Measurements from ENCODE around the gene MBD3L2B.

Gene MBD3L2B

GRCh38 chr19:7000333-7000732 is 20.9 kb downstream of the MBD3L2B start:
- no peaks in the 10 kb centered on the region; a peak in 1 of 3 replicates for H3K36me3 ChIP-seq (ENCODE audit: control insufficient read depth in 2 of 2, insufficient read depth in 1 of 2, low read length in 2 of 2)
- H3K9me3 ChIP-seq (ENCODE audit: control insufficient read depth, insufficient read depth, low read depth, low read length), result no peaks in the 10 kb centered on the region
- ChIA-PET CTCF (interaction anchor here (0.6 to 1.2 kb wide), 3 partner anchors 12 to 1542 kb away, joined by 3 to 5 read pairs (median 3); no protein-coding TSS in a partner anchor), POLR2A (interaction anchor here (0.5 kb wide), 1 partner anchor 138 kb away, joined by 5 read pairs; no protein-coding TSS in a partner anchor)
- H3K4me3 ChIP-seq (ENCODE audit: low read depth, low read length), result no peak overlapping the region
- H3K4me1 ChIP-seq (ENCODE audit: control insufficient read depth, insufficient read depth, low read length), result no peaks in the 10 kb centered on the region
- no peak overlapping the region for H3K27ac ChIP-seq (ENCODE audit: extremely low read depth, low read depth, low read length)
- TF ChIP-seq ZNF16 (tag by site-specific recombination; IDR thresholded peaks at IDR 0.05; ENCODE audit: low read depth) (no peak), ZNF146 (tag by site-specific recombination; IDR thresholded peaks at IDR 0.05) (no peak), INSM2 (tag by site-specific recombination; IDR thresholded peaks at IDR 0.05) (no peak), ZNF639 (tag by site-specific recombination; IDR thresholded peaks at IDR 0.05) (no peak), ZNF843 (tag by site-specific recombination; IDR thresholded peaks at IDR 0.05) (no peak), KLF1 (tag by site-specific recombination; IDR thresholded peaks at IDR 0.05) (no peak), ZBTB20 (tag by site-specific recombination; IDR thresholded peaks at IDR 0.05) (no peak), ZNF791 (tag by site-specific recombination; IDR thresholded peaks at IDR 0.05) (no peak), ZNF660 (tag by site-specific recombination; IDR thresholded peaks at IDR 0.05) (no peak), PATZ1 (tag by site-specific recombination; IDR thresholded peaks at IDR 0.05) (no peak), ZNF645 (tag by site-specific recombination; IDR thresholded peaks at IDR 0.05) (no peak), ZNF175 (tag by site-specific recombination; IDR thresholded peaks at IDR 0.05) (no peak), ZNF239 (tag by site-specific recombination; IDR thresholded peaks at IDR 0.05) (no peak), ZNF777 (tag by site-specific recombination; IDR thresholded peaks at IDR 0.05; ENCODE audit: borderline replicate concordance) (no peak), ZFHX2 (tag by site-specific recombination; conservative IDR thresholded peaks at IDR 0.05) (no peak)

GRCh38 chr19:6999933-7000332 is 21.3 kb downstream of the MBD3L2B start:
- POLR2A ChIA-PET, result no interaction called here
- CTCF ChIA-PET, result interaction anchor here (0.7 to 1.2 kb wide), 2 partner anchors 11 to 745 kb away, joined by 3 read pairs; no protein-coding TSS in a partner anchor
- H3K4me1 ChIP-seq (ENCODE audit: control insufficient read depth, insufficient read depth, low read length), result no peaks in the 10 kb centered on the region
- H3K27ac ChIP-seq (ENCODE audit: extremely low read depth, low read depth, low read length), result no peak overlapping the region
- H3K36me3 ChIP-seq (ENCODE audit: control insufficient read depth in 2 of 2, insufficient read depth in 1 of 2, low read length in 2 of 2), result no peaks in the 10 kb centered on the region; a peak in 1 of 3 replicates
- H3K4me3 ChIP-seq (ENCODE audit: low read depth, low read length), result no peak overlapping the region
- no peaks in the 10 kb centered on the region for H3K9me3 ChIP-seq (ENCODE audit: control insufficient read depth, insufficient read depth, low read depth, low read length)
- TF ChIP-seq ZNF837 (tag by site-specific recombination; IDR thresholded peaks at IDR 0.05), result no peak
- TF ChIP-seq ZNF624 (tag by site-specific recombination; IDR thresholded peaks at IDR 0.05), result no peak
- no peak for TF ChIP-seq ZFP3 (tag by site-specific recombination; IDR thresholded peaks at IDR 0.05; ENCODE audit: low read depth)
- TF ChIP-seq ZNF341 (tag by site-specific recombination; IDR thresholded peaks at IDR 0.05; ENCODE audit: low read depth), result no peak
- TF ChIP-seq ZNF214 (tag by site-specific recombination; IDR thresholded peaks at IDR 0.05; ENCODE audit: borderline replicate concordance), result no peak
- TF ChIP-seq PATZ1 (tag by site-specific recombination; IDR thresholded peaks at IDR 0.05), result no peak
- TF ChIP-seq SALL2 (tag by site-specific recombination; IDR thresholded peaks at IDR 0.05; ENCODE audit: borderline replicate concordance), result no peak
- TF ChIP-seq, protein P1, sequence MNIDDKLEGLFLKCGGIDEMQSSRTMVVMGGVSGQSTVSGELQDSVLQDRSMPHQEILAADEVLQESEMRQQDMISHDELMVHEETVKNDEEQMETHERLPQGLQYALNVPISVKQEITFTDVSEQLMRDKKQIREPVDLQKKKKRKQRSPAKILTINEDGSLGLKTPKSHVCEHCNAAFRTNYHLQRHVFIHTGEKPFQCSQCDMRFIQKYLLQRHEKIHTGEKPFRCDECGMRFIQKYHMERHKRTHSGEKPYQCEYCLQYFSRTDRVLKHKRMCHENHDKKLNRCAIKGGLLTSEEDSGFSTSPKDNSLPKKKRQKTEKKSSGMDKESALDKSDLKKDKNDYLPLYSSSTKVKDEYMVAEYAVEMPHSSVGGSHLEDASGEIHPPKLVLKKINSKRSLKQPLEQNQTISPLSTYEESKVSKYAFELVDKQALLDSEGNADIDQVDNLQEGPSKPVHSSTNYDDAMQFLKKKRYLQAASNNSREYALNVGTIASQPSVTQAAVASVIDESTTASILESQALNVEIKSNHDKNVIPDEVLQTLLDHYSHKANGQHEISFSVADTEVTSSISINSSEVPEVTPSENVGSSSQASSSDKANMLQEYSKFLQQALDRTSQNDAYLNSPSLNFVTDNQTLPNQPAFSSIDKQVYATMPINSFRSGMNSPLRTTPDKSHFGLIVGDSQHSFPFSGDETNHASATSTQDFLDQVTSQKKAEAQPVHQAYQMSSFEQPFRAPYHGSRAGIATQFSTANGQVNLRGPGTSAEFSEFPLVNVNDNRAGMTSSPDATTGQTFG (tag by site-specific recombination; IDR thresholded peaks at IDR 0.05; ENCODE audit: borderline replicate concordance), result no peak
- TF ChIP-seq ZNF645 (tag by site-specific recombination; IDR thresholded peaks at IDR 0.05), result no peak
- no peak for TF ChIP-seq ZNF223 (tag by site-specific recombination; IDR thresholded peaks at IDR 0.05)

All from HEK293 (cell line).